ENCODE data around the gene PGGHG. TPM values are rescaled to one million over a fixed set of nuclear protein-coding genes. Genes with fewer than 3 reads are reported as not detected.
"Not testable (repeated sequence)": the region's sequence is repeated elsewhere in the genome, so short reads cannot be mapped to it uniquely, and the experiment has no call there.

The PGGHG gene
- total RNA-seq, 1 donor from 2014 or later, result 14.0 TPM

DNA sequence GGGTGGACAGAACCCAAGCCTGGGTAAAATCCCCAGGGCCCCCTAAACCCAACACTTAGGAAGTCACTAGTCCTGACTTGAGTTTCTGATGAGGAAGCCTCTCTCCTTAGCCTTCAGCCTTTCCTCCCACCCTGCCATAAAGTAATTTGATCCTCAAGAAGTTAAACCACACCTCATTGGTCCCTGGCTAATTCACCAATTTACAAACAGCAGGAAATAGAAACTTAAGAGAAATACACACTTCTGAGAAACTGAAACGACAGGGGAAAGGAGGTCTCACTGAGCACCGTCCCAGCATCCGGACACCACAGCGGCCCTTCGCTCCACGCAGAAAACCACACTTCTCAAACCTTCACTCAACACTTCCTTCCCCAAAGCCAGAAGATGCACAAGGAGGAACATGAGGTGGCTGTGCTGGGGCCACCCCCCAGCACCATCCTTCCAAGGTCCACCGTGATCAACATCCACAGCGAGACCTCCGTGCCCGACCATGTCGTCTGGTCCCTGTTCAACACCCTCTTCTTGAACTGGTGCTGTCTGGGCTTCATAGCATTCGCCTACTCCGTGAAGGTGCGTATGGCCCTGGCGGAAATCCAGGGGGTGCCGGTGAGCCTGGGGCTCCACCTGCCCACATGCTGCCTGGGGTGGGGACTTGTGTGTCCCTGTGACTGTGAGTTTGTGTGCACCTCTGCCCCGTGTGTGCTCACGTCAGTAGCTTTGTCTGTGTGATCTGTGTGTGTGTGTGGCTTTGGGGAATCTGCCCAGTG, 25.0 kb downstream of the PGGHG start, which contains the start of gene IFITM1:
IFITM1 (plus strand) TSS at position 254 of the 767 bp plus-strand sequence; CDS start at position 385, 131 bp downstream.
- DNase-seq, result peak; percentile 74

DNA sequence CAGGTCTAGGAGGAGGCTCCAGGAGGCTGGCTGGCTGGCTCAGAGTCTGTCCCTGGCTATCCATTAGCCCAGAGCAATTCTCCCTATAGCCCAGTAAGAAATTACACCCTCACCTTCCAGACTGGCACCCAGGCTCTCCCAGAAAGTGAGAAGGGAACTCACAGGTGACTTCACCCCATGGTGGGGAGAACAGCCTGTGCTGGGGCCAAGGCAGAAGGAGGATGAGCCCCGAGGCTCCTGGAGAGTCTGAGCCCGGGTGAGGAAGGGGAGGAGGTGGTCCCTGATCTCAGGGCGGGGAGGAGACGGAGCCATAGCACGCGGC, 25.6 kb downstream of the PGGHG start:
- not testable (repeated sequence) for DNase-seq

DNA sequence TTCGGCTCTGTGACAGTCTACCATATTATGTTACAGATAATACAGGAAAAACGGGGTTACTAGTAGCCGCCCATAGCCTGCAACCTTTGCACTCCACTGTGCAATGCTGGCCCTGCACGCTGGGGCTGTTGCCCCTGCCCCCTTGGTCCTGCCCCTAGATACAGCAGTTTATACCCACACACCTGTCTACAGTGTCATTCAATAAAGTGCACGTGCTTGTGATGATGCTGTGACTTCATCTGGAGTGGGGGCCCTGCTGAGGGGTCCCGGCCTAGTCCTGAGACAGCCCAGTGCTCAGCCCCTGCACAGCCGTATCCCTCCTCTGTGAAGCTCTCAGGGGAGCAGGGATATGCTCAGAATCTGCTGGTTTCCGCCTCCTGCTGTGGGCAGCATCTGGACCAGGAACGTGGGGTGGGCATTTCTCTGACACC, 26.1 kb downstream of the PGGHG start:
- no peak for DNase-seq

- no peak for DNase-seq
Observed at GRCh38 chr11:315516-315994, 26.6 kb downstream of the PGGHG start.

DNA sequence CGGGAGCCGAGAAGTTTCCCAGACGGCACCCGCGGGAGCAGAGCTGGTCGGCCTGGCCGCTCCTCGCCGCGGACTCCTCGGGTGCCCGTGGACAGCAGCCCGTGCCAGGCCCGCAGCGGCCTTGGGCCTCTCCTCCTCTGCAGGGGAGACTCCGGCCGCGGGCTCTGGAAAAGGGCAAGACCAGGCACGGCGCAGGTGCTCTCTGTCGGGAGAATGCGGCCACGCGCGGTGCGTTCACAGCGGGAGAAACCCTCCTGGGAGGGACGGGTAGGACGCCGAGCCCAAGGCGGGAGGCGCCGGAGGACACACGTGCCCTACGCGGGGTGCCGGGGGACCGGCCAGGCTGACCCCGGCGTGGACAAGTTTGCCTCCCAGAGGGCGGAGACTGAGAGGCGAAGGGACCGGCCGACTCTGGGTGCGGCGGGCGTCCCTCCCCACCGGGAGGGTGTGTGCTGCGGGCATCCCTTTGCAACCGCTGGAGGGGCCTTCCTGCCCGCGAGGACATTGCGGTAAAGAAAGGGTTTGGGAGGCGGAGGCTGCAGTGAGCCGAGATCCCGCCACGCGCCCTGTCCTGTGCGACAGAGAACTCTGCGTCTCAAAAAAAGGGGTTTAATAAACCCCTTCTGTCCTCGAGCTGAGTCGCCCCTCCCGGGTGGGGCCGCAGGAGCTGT, 27.2 kb downstream of the PGGHG start:
- DNase-seq, result no peak

DNA sequence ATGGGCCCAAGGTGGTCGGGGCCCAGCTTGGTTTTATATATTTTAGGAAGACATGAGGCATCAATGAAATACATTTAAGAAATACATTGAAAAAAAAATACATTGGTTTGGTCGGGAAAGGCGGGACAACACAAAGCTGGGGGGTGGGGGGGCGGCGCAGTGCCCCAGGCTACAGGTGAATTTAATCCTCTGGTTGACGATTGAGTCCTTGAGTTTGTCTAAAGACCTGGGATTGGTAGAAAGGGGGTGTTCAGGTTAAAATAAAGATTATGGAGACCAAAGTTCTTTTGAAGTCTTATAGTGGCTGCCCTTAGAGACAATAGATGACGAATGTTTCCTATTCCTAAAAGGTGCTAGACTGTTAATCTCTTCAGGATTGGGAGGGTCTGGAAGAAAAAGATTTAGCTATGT, 28.0 kb downstream of the PGGHG start:
- DNase-seq, result no peak

- not testable (repeated sequence) for DNase-seq
Observed at GRCh38 chr11:317668-318404, 28.9 kb downstream of the PGGHG start.

- not testable (repeated sequence) for DNase-seq
Observed at GRCh38 chr11:318405-319120, 29.6 kb downstream of the PGGHG start.

- not testable (repeated sequence) for DNase-seq
Observed at GRCh38 chr11:319121-319887, 30.4 kb downstream of the PGGHG start.

- not testable (repeated sequence) for DNase-seq
Observed at GRCh38 chr11:319888-320273, 31.0 kb downstream of the PGGHG start.

DNA sequence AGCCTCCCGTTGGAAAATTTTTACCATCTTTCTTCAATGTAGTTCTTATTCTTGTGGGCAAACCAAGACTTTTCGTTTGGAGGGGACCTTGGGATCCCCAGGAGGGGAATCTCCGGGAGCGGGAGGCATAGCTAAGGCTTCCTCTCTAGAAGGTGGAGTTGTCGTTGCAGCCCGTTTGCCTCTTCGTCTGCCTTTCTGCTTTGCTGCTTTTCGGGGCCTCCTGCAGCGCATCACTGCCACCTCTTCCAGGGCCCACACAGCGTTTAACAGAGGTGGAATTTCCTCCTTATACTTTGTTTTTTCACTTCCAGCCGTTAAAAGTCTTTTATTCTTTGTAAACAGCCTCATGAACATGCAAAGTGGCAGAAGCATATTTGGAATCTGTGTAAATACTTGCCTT, 35.2 kb downstream of the PGGHG start:
- DNase-seq, result no peak

GRCh38 chr11:324593-325517, 35.9 kb downstream of the PGGHG start:
- DNase-seq, result not testable (repeated sequence)

DNA sequence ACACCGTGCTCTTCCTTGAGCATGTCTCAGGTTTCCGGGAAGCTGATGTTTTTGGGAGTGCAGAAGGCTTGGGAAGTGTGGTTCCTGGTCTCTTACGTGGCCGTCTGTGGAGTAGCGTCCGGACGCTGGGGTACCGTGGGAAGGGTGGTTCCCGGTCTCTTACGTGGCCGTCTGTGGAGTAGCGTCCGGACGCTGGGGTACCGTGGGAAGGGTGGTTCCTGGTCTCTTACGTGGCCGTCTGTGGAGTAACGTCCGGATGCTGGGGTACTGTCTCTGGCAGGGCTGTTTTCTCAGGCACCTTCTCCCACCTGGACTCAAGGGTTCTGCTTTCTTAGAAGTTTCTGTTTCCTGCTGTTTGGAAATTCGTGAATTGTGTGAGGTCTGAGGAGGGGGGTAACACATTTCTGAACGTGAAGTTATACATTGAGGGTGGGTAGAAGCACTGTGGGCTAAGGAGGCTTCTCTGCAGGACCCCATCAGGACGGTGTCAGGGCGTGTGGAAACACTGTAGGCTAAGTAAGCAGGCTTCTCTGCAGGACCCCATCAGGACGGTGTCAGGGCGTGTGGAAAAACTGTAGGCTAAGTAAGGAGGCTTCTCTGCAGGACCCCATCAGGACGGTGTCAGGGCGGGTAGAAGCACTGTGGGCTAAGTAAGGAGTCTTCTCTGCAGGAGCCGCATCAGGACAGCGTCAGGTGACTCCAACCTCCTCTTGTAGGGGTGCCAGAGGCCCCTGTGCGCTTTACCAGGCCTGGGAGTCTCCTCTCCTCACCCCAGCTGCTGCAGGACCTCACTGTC, 37.1 kb downstream of the PGGHG start:
- DNase-seq, result no peak

- DNase-seq, result no peak
Observed at GRCh38 chr11:326592-326841, 37.6 kb downstream of the PGGHG start.

DNA sequence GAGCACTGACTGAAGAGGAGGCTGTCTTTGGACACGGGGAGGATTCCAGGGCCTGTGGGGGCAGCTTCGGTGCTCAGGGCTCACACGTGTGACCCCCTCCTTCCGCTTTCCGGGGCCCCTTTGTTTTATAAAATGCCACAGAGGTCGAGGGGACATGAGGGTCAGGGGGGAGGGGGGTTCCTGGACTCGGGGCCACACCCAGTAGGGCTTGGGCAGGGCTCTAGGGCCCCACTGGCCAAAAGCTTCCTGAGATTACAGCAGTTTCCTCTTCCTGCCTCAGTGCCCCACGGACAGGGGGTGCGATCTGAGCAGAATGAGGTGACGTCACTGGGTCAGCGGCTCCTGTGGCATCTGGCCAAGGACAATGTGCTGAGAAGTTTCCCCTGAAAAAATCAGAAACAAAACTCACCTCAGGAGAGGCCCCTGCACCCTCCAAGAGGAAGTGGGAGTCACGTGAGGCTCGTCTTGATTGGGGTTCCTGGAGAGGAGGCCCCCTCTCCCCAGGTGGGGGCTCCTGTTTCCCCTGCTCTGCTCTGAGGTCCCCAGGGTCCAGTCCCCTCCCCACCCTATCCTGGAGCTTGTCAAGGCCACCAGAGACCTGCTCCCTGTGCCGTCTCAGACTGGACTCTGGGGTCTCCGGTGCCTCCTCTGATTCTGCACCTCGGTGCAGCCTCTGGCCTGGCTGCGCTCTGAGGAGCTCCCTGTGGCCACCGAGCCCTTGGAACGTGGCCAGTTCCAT, 38.1 kb downstream of the PGGHG start:
- DNase-seq, result peak; percentile 70

- no peak for DNase-seq
Observed at GRCh38 chr11:327581-327923, 38.6 kb downstream of the PGGHG start.

- DNase-seq, result no peak
Observed at GRCh38 chr11:328012-328411, 39.1 kb downstream of the PGGHG start.

DNA sequence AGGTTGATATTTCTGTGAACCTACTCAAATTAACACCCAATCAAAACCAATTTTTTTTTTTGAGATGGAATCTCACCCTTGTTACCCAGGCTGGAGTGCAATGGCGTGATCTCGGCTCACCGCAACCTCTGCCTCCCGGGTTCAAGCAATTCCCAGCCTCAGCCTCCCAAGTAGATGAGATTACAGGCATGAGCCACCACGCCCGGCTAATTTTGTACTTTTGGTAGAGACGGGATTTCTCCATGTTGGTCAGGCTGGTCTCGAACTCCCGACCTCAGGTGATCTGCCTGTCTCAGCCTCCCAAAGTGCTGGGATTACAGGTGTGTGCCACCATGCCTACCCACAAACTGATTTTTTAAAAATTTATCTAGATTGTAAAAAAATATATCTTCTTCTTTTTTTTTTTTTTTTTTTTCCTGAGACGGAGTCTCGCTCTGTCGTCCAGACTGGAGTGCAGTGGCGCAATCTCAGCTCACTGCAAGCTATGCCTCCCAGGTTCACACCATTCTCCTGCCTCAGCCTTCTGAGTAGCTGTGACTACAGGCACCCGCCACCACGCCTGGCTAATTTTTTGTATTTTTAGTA, 39.7 kb downstream of the PGGHG start:
- DNase-seq, result not testable (repeated sequence)

DNA sequence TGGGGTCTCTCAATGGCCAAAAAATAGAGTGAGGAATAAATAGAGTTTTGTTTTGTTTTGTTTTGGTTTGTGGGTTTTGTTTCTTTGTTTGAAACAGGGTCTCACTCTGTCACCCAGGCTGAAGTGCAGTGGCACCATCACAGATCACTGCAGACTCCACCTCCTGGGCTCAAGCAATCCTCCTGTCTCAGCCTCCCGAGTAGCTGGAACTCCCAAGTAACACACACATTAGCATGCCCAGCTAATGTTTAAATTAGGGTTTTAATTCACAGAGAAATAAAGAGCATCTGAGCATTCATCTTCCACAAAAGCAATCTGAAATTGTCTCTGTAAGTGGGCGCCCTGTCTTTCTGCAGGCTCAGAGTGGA, 40.9 kb downstream of the PGGHG start:
- no peak for DNase-seq
